ENCODE results near the gene VPS36.
"Not testable (repeated sequence)": the region's sequence is repeated elsewhere in the genome, so short reads cannot be mapped to it uniquely, and the experiment has no call there.

DNA sequence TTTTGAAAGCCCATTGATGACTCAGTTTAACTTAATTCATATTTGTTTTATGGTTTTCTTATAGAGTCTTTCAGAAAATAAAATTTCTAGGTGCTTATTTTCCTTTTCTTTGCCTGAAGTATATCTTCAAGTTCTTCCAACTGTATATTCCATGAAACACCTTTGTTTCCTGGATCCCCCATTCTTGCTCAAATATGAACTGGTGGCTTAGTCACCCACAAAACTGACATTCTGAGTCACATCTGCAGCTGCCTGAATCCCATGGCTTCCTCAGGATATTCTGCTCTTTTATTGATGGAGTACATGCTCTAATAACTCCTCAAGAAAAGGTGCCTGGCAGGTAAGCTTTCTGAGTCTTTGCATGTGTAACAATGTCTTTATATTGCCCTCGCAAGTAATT, 77.2 kb downstream of the VPS36 start:
- TF ChIP-seq RAD21 (IDR thresholded peaks at IDR 0.05); TAF1 (conservative IDR thresholded peaks at IDR 0.05); GABPA (IDR thresholded peaks at IDR 0.05 in 1 of 2, conservative IDR thresholded peaks at IDR 0.05 in 1 of 2); JUND (IDR thresholded peaks at IDR 0.05); SP1 (IDR thresholded peaks at IDR 0.05); HNF4A (conservative IDR thresholded peaks at IDR 0.05); EGR1 (IDR thresholded peaks at IDR 0.05; ENCODE audit: low read depth in 2 of 2): not testable (repeated sequence)
- TF ChIP-seq, protein P1, sequence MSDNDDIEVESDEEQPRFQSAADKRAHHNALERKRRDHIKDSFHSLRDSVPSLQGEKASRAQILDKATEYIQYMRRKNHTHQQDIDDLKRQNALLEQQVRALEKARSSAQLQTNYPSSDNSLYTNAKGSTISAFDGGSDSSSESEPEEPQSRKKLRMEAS (IDR thresholded peaks at IDR 0.05), result not testable (repeated sequence)
- TF ChIP-seq, protein P2, sequence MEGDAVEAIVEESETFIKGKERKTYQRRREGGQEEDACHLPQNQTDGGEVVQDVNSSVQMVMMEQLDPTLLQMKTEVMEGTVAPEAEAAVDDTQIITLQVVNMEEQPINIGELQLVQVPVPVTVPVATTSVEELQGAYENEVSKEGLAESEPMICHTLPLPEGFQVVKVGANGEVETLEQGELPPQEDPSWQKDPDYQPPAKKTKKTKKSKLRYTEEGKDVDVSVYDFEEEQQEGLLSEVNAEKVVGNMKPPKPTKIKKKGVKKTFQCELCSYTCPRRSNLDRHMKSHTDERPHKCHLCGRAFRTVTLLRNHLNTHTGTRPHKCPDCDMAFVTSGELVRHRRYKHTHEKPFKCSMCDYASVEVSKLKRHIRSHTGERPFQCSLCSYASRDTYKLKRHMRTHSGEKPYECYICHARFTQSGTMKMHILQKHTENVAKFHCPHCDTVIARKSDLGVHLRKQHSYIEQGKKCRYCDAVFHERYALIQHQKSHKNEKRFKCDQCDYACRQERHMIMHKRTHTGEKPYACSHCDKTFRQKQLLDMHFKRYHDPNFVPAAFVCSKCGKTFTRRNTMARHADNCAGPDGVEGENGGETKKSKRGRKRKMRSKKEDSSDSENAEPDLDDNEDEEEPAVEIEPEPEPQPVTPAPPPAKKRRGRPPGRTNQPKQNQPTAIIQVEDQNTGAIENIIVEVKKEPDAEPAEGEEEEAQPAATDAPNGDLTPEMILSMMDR (IDR thresholded peaks at IDR 0.05; ENCODE audit: low read depth, low read length, missing input control), result not testable (repeated sequence)
- TF ChIP-seq, protein P3, sequence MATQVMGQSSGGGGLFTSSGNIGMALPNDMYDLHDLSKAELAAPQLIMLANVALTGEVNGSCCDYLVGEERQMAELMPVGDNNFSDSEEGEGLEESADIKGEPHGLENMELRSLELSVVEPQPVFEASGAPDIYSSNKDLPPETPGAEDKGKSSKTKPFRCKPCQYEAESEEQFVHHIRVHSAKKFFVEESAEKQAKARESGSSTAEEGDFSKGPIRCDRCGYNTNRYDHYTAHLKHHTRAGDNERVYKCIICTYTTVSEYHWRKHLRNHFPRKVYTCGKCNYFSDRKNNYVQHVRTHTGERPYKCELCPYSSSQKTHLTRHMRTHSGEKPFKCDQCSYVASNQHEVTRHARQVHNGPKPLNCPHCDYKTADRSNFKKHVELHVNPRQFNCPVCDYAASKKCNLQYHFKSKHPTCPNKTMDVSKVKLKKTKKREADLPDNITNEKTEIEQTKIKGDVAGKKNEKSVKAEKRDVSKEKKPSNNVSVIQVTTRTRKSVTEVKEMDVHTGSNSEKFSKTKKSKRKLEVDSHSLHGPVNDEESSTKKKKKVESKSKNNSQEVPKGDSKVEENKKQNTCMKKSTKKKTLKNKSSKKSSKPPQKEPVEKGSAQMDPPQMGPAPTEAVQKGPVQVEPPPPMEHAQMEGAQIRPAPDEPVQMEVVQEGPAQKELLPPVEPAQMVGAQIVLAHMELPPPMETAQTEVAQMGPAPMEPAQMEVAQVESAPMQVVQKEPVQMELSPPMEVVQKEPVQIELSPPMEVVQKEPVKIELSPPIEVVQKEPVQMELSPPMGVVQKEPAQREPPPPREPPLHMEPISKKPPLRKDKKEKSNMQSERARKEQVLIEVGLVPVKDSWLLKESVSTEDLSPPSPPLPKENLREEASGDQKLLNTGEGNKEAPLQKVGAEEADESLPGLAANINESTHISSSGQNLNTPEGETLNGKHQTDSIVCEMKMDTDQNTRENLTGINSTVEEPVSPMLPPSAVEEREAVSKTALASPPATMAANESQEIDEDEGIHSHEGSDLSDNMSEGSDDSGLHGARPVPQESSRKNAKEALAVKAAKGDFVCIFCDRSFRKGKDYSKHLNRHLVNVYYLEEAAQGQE (IDR thresholded peaks at IDR 0.05), result not testable (repeated sequence)
- TF ChIP-seq, protein P4, sequence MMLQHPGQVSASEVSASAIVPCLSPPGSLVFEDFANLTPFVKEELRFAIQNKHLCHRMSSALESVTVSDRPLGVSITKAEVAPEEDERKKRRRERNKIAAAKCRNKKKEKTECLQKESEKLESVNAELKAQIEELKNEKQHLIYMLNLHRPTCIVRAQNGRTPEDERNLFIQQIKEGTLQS (IDR thresholded peaks at IDR 0.05), result not testable (repeated sequence)
